ENCODE data around the gene RAB11FIP4.

RAB11FIP4 gene

GRCh38 chr17:31509805-31510177 lies 118.3 kb downstream of the RAB11FIP4 start:
- no peak for DNase-seq (ENCODE audit: low read depth)
- H3K4me3 ChIP-seq (ENCODE audit: low read length): no peak overlapping the region

GRCh38 chr17:31510308-31511194 lies 119.1 kb downstream of the RAB11FIP4 start:
- DNase-seq (ENCODE audit: low read depth): no peak
- no peak overlapping the region for H3K4me3 ChIP-seq (ENCODE audit: low read length)
- no peak for TF ChIP-seq CTCF (conservative IDR thresholded peaks at IDR 0.05; ENCODE audit: low read length)

More at GRCh38 chr17:31509805-31510177, 118.3 kb downstream of the RAB11FIP4 start:
- TF ChIP-seq CTCF (conservative IDR thresholded peaks at IDR 0.05; ENCODE audit: low read length): no peak

GRCh38 chr17:31511195-31511578 lies 119.7 kb downstream of the RAB11FIP4 start:
- no peak for TF ChIP-seq CTCF (conservative IDR thresholded peaks at IDR 0.05; ENCODE audit: low read length)
- H3K4me3 ChIP-seq (ENCODE audit: low read length): no peak overlapping the region
- no peak for DNase-seq (ENCODE audit: low read depth)

- no peak for DNase-seq (ENCODE audit: low read depth)
- no peak overlapping the region for H3K4me3 ChIP-seq (ENCODE audit: low read length)
- no peak for TF ChIP-seq CTCF (conservative IDR thresholded peaks at IDR 0.05; ENCODE audit: low read length)
Measured at GRCh38 chr17:31511580-31511979, 120.1 kb downstream of the RAB11FIP4 start.

GRCh38 chr17:31512104-31512740 lies 120.7 kb downstream of the RAB11FIP4 start:
- DNase-seq (ENCODE audit: low read depth): no peak
- no peak for TF ChIP-seq CTCF (conservative IDR thresholded peaks at IDR 0.05; ENCODE audit: low read length)
- no peak overlapping the region for H3K4me3 ChIP-seq (ENCODE audit: low read length)

GRCh38 chr17:31512796-31513195 lies 121.3 kb downstream of the RAB11FIP4 start:
- DNase-seq (ENCODE audit: low read depth): no peak
- H3K4me3 ChIP-seq (ENCODE audit: low read length): no peak overlapping the region
- TF ChIP-seq CTCF (conservative IDR thresholded peaks at IDR 0.05; ENCODE audit: low read length): no peak
